Endothelial cell of umbilical vein (primary cell): ENCODE data around the gene MB21D2. TPM values are rescaled to one million over a fixed set of nuclear protein-coding genes. Genes with fewer than 3 reads are reported as not detected.
A peak's percentile ranks its signal among the peaks of the same experiment; 100 is the strongest.

ENCODE experiments used
- BruUV-seq: library from RNA; stranded (reverse); fragments of 400-500 nt; replicated peaks from 2 replicates; lab custom pipeline; 2021; lab: Mats Ljungman, UMichigan
- CTCF ChIA-PET: fragments of 300-600, 350-600 bp; sonication (Branson Sonifier 250); formaldehyde crosslinking; loops from one replicate; lab custom pipeline; 2021; ENCODE audit warnings: antibody characterized with exemption, inconsistent platforms; lab: Charles Lee
- POLR2A ChIA-PET: fragments of 300-600, 350-600 bp; sonication (Branson Sonifier 250); formaldehyde crosslinking; loops from one replicate; lab custom pipeline; 2021; ENCODE audit warnings: antibody characterized with exemption, inconsistent platforms; lab: Charles Lee
- DNase-seq: peaks from one replicate; pipeline ENCODE4 v3.0.0-alpha.2; 2011; ENCODE audit warnings: low read depth, low spot score
- FAIRE-seq: peaks from 2 replicates; lab custom pipeline; 2011; peaks lifted over from hg19 to GRCh38; lab: Jason Lieb, UNC
- H2AFZ ChIP-seq: 2 replicates; pipeline ENCODE4 v1.6.0; 2012; ENCODE audit warnings: low read depth, low read length, control low read depth, inconsistent platforms
- H3K27ac ChIP-seq: 2 replicates; pipeline ENCODE4 v1.5.1; 2011; ENCODE audit warnings: low read depth, mild to moderate bottlenecking, control low read depth, low read length, moderate library complexity; ENCODE audit not compliant: insufficient read depth
- H3K27me3 ChIP-seq, 2 experiments: 2 replicates each; pipeline versions ENCODE4 v1.6.0 to v1.6.1; 2011; ENCODE audit warnings: low read length in 2 of 2, mixed read lengths in 1 of 2; ENCODE audit not compliant: control insufficient read depth in 2 of 2, insufficient read depth in 2 of 2
- H3K36me3 ChIP-seq, 2 experiments: 2 replicates in 1 of 2; 3 replicates in 1 of 2; pipeline ENCODE4 v1.5.1; 2011; ENCODE audit warnings: low read length in 2 of 2, mild to moderate bottlenecking in 1 of 2, moderate library complexity in 1 of 2; ENCODE audit not compliant: control insufficient read depth in 2 of 2, insufficient read depth in 2 of 2; ENCODE audit errors: extremely low read depth in 1 of 2
- H3K4me1 ChIP-seq: 3 replicates; pipeline ENCODE4 v1.5.1; 2011; ENCODE audit warnings: mild to moderate bottlenecking, low read length; ENCODE audit not compliant: control insufficient read depth, insufficient read depth; ENCODE audit errors: extremely low read depth
- H3K4me2 ChIP-seq: 2 replicates; pipeline ENCODE4 v1.6.1; 2011; ENCODE audit warnings: low read length, control low read depth, mixed read lengths; ENCODE audit not compliant: insufficient read depth
- H3K4me3 ChIP-seq, 3 experiments: fragments of 200-600 bp in 1 of 3; sonication (generic), shearing (Covaris generic) in 1 of 3; replicated peaks in 1 of 3; 2 replicates each; pipeline ENCODE4 v1.5.1; 2011 to 2016; ENCODE audit warnings: control low read depth in 3 of 3, low read length in 3 of 3, mild to moderate bottlenecking in 2 of 3, inconsistent platforms in 1 of 3, low read depth in 1 of 3, moderate library complexity in 1 of 3; ENCODE audit not compliant: insufficient read depth in 1 of 3
- H3K79me2 ChIP-seq: 2 replicates; pipeline ENCODE4 v1.6.0; 2012; ENCODE audit warnings: low read length, inconsistent platforms; ENCODE audit not compliant: control insufficient read depth, insufficient read depth
- H3K9ac ChIP-seq: replicated peaks from 2 replicates; pipeline ENCODE3; 2011; ENCODE audit warnings: low read length, control low read depth; ENCODE audit not compliant: insufficient read depth; ENCODE audit errors: extremely low read depth
- H3K9me1 ChIP-seq: replicated peaks from 3 replicates; pipeline ENCODE4 v1.6.0; 2011; ENCODE audit warnings: mild to moderate bottlenecking, low read length; ENCODE audit not compliant: control insufficient read depth, insufficient read depth; ENCODE audit errors: extremely low read depth
- H3K9me3 ChIP-seq: replicated peaks from 2 replicates; pipeline ENCODE4 v1.5.1; 2012; ENCODE audit warnings: low read length, inconsistent platforms; ENCODE audit not compliant: control insufficient read depth, insufficient read depth
- H4K20me1 ChIP-seq: replicated peaks from 2 replicates; pipeline ENCODE3; 2011; ENCODE audit warnings: mild to moderate bottlenecking, low read length; ENCODE audit not compliant: control insufficient read depth, insufficient read depth; ENCODE audit errors: extremely low read depth
- CTCF ChIP-seq, 2 donors: IDR thresholded peaks; 1 replicate in 1 of 2; 2 replicates in 1 of 2; pipeline ENCODE4 v1.5.1; 2011; ENCODE audit warnings: low read length in 2 of 2, mild to moderate bottlenecking in 2 of 2, moderate library complexity in 2 of 2, control low read depth in 1 of 2, inconsistent platforms in 1 of 2, low read depth in 1 of 2; ENCODE audit not compliant: insufficient read depth in 1 of 2; ENCODE audit errors: extremely low read depth in 1 of 2
- EZH2 ChIP-seq: IDR thresholded peaks from 2 replicates; pipeline ENCODE4 v1.6.1; 2012; ENCODE audit warnings: borderline replicate concordance, low read depth, mild to moderate bottlenecking, moderate library complexity, low read length, inconsistent platforms; ENCODE audit not compliant: severe bottlenecking
- FOS ChIP-seq: IDR thresholded peaks from 2 replicates; pipeline ENCODE4 v1.6.1; 2011; ENCODE audit warnings: mild to moderate bottlenecking, low read length, moderate library complexity, borderline replicate concordance; ENCODE audit not compliant: insufficient read depth
- GATA2 ChIP-seq: IDR thresholded peaks from 2 replicates; pipeline ENCODE4 v1.7.0; 2011; ENCODE audit warnings: low read depth, mild to moderate bottlenecking, moderate library complexity, mixed read lengths, low read length; ENCODE audit not compliant: insufficient read length, insufficient read depth
- JUN ChIP-seq: IDR thresholded peaks from 2 replicates; pipeline ENCODE4 v1.6.1; 2011; ENCODE audit warnings: borderline replicate concordance, low read depth; ENCODE audit not compliant: insufficient read length, insufficient read depth
- MAX ChIP-seq: IDR thresholded peaks from 2 replicates; pipeline ENCODE4 v1.6.1; 2011; ENCODE audit not compliant: insufficient read depth, insufficient read length
- MYC ChIP-seq: IDR thresholded peaks from one replicate; pipeline ENCODE4 v1.6.1; 2011; ENCODE audit warnings: mild to moderate bottlenecking, low read depth, low read length
- POLR2A ChIP-seq: IDR thresholded peaks from 2 replicates; pipeline ENCODE4 v1.6.1; 2012; ENCODE audit warnings: low read depth, mild to moderate bottlenecking, control low read depth, low read length
- dilution Hi-C: fragments of 300-500 bp; cut with MboI; formaldehyde crosslinking; loops from one replicate; pipeline ENCODE4 v1.15.0; 2019; ENCODE audit warnings: low sequenced_read_pairs; ENCODE audit not compliant: extremely low pct_ligation_motif_present
- intact Hi-C: fragments of 100-400 bp; cut with micrococcal nuclease; formaldehyde crosslinking; loops from one replicate; pipeline ENCODE4 v1.10.0; 2022
- polyA plus RNA-seq, 4 experiments: library from polyadenylated mRNA; depleted of rRNA in 3 of 4; stranded (reverse) in 3 of 4; unstranded in 1 of 4; fragments of >200 nt; gene quantifications; 2 replicates each; pipeline versions ENCODE4 v1.2.1 to v1.2.3, GENCODE V29; 2011 to 2012; ENCODE audit warnings: missing spikeins in 1 of 4
- total RNA-seq: library from RNA; stranded (reverse); gene quantifications from 2 replicates; pipeline ENCODE4 v1.2.3, GENCODE V29; 2021

MB21D2 gene
- total and polyA plus RNA-seq, 2 donors (not counting 3 experiments of a cell fraction or from before 2014, with no cell fraction given): 6.7 to 7.4 TPM

- no peak overlapping the region for H2AFZ ChIP-seq
- H3K27ac ChIP-seq: peak overlapping the region; percentile 9
- H3K4me1 ChIP-seq: peaks cover 11% of the 10 kb centered on the region
- TF ChIP-seq JUN (peak; percentile 40), POLR2A (no peak), EZH2 (no peak), CTCF (IDR thresholded peaks at IDR 0.05; ENCODE audit: extremely low read depth in 1 of 2, insufficient read depth in 1 of 2, low read depth in 1 of 2, low read length in 2 of 2) (no peak), MYC (no peak), MAX (no peak), FOS (peak; percentile 65), GATA2 (no peak)
- no peaks in the 10 kb centered on the region for H3K36me3 ChIP-seq
- no peak overlapping the region for H3K4me3 ChIP-seq
- H3K27me3 ChIP-seq: no peaks in the 10 kb centered on the region
- H3K79me2 ChIP-seq: peaks cover 6% of the 10 kb centered on the region
- no peaks in the 10 kb centered on the region for H3K9me3 ChIP-seq
- no TSS peak for BruUV-seq
- H3K9me1 ChIP-seq: no peaks in the 10 kb centered on the region
- H4K20me1 ChIP-seq: no peaks in the 10 kb centered on the region
- dilution Hi-C loops: no loop called here
- DNase-seq: peak; percentile 65
- ChIA-PET CTCF (interaction anchor here (1.7 kb wide), 1 partner anchor 14 kb away, joined by 4 read pairs; no protein-coding TSS in a partner anchor), POLR2A (no interaction called here)
- no peak overlapping the region for H3K9ac ChIP-seq
- FAIRE-seq: peak; percentile 79
- intact Hi-C loops: loop anchor here (1.0 kb wide), 1 partner anchor 12 kb away; no protein-coding TSS in a partner anchor
- H3K4me2 ChIP-seq: no peak overlapping the region
Measured at GRCh38 chr3:192901435-192901834, 16.2 kb downstream of the MB21D2 start.
